Naive thymus-derived CD4-positive, alpha-beta T cell (primary cell): Measurements from ENCODE around the gene ZDHHC1. TPM values are rescaled to one million over a fixed set of nuclear protein-coding genes. Genes with fewer than 3 reads are reported as not detected.

Experiments
- ATAC-seq: fragments of 150-1000 bp; cut with Tn5 transposase; 2 replicates; pipeline ENCODE4 v1.10.0; 2021; ENCODE audit warnings: mild to moderate bottlenecking, moderate library complexity
- CTCF ChIA-PET: fragments of 350-600 bp; sonication (Branson Sonifier 250); formaldehyde crosslinking; loops from one replicate; lab custom pipeline; 2021; ENCODE audit warnings: antibody characterized with exemption; lab: Charles Lee
- POLR2A ChIA-PET: fragments of 350-600 bp; sonication (Branson Sonifier 250); formaldehyde crosslinking; loops from one replicate; lab custom pipeline; 2021; ENCODE audit warnings: antibody characterized with exemption, inconsistent platforms; lab: Charles Lee
- DNase-seq, 9 donors: peaks; one replicate each; pipeline versions ENCODE4 v3.0.0 to v3.0.0-alpha.2; 2020 to 2022; ENCODE audit warnings: mixed read lengths in 1 of 9
- H3K27ac ChIP-seq: one replicate; pipeline ENCODE4 v1.7.0; 2013; ENCODE audit warnings: mild to moderate bottlenecking, low read depth, low read length, moderate library complexity
- H3K27me3 ChIP-seq, 2 donors: one replicate each; pipeline ENCODE4 v1.7.0; 2013; ENCODE audit warnings: low read length in 2 of 2, mild to moderate bottlenecking in 2 of 2, moderate library complexity in 2 of 2; ENCODE audit not compliant: control insufficient read depth in 2 of 2, insufficient read depth in 2 of 2
- H3K36me3 ChIP-seq, 3 experiments: 1 replicate in 2 of 3; 2 replicates in 1 of 3; pipeline ENCODE4 v1.7.0; 2013; ENCODE audit warnings: low read length in 3 of 3, mild to moderate bottlenecking in 3 of 3, moderate library complexity in 1 of 3; ENCODE audit not compliant: insufficient read depth in 3 of 3, control insufficient read depth in 2 of 3
- H3K4me1 ChIP-seq, 2 donors: one replicate each; pipeline ENCODE4 v1.7.0; 2013; ENCODE audit warnings: low read length in 2 of 2, mild to moderate bottlenecking in 2 of 2, moderate library complexity in 1 of 2; ENCODE audit not compliant: control insufficient read depth in 2 of 2, insufficient read depth in 2 of 2
- H3K4me3 ChIP-seq: 2 replicates; pipeline ENCODE4 v1.7.0; 2013; ENCODE audit warnings: mild to moderate bottlenecking, low read length
- H3K9me3 ChIP-seq, 3 experiments: 1 replicate in 2 of 3; 2 replicates in 1 of 3; pipeline ENCODE4 v1.7.0; 2013; ENCODE audit warnings: low read length in 3 of 3; ENCODE audit not compliant: control insufficient read depth in 2 of 3
- H3K27ac Mint-ChIP-seq, 9 donors: one replicate each; pipeline ENCODE4 v1.8.0; 2020 to 2022; ENCODE audit warnings: mixed read lengths in 9 of 9, mild to moderate bottlenecking in 8 of 9, moderate library complexity in 5 of 9, inconsistent platforms in 2 of 9
- H3K27me3 Mint-ChIP-seq, 5 donors: one replicate each; pipeline ENCODE4 v1.8.0; 2021 to 2022; ENCODE audit warnings: mixed read lengths in 5 of 5, mild to moderate bottlenecking in 1 of 5
- H3K36me3 Mint-ChIP-seq, 5 donors: one replicate each; pipeline ENCODE4 v1.8.0; 2020 to 2022; ENCODE audit warnings: mixed read lengths in 5 of 5, mild to moderate bottlenecking in 3 of 5, inconsistent platforms in 1 of 5
- H3K4me1 Mint-ChIP-seq, 7 donors: one replicate each; pipeline ENCODE4 v1.8.0; 2020 to 2022; ENCODE audit warnings: mixed read lengths in 7 of 7, mild to moderate bottlenecking in 3 of 7, inconsistent platforms in 1 of 7
- H3K4me3 Mint-ChIP-seq, 10 donors: one replicate each; pipeline ENCODE4 v1.8.0; 2020 to 2022; ENCODE audit warnings: mild to moderate bottlenecking in 10 of 10, mixed read lengths in 10 of 10, moderate library complexity in 6 of 10, inconsistent platforms in 2 of 10
- H3K9me3 Mint-ChIP-seq, 11 donors: one replicate each; pipeline ENCODE4 v1.8.0; 2020 to 2022; ENCODE audit warnings: mixed read lengths in 11 of 11, mild to moderate bottlenecking in 4 of 11, inconsistent platforms in 1 of 11, moderate library complexity in 1 of 11
- intact Hi-C, 2 donors: fragments of 100-400 bp; cut with micrococcal nuclease; formaldehyde crosslinking; loops; one replicate each; pipeline ENCODE4 v1.15.1; 2023
- polyA plus RNA-seq, 2 donors: library from polyadenylated mRNA; unstranded; fragments of 300-500 nt; fragmentation: Illumina TruSeq; gene quantifications; one replicate each; pipeline ENCODE4 v1.2.3, GENCODE V29; 2021
- total RNA-seq, 6 experiments: library from RNA in 5 of 6; stranded (reverse) in 5 of 6; gene quantifications; 1 replicate in 5 of 6; 2 replicates in 1 of 6; pipeline ENCODE4 v1.2.3 and lab custom pipeline; 2021 to 2026

ZDHHC1 gene
- total and polyA plus RNA-seq, 7 experiments from 2014 or later, result 0.34 to 3.6 (median 0.48) TPM; not detected in 4

DNA sequence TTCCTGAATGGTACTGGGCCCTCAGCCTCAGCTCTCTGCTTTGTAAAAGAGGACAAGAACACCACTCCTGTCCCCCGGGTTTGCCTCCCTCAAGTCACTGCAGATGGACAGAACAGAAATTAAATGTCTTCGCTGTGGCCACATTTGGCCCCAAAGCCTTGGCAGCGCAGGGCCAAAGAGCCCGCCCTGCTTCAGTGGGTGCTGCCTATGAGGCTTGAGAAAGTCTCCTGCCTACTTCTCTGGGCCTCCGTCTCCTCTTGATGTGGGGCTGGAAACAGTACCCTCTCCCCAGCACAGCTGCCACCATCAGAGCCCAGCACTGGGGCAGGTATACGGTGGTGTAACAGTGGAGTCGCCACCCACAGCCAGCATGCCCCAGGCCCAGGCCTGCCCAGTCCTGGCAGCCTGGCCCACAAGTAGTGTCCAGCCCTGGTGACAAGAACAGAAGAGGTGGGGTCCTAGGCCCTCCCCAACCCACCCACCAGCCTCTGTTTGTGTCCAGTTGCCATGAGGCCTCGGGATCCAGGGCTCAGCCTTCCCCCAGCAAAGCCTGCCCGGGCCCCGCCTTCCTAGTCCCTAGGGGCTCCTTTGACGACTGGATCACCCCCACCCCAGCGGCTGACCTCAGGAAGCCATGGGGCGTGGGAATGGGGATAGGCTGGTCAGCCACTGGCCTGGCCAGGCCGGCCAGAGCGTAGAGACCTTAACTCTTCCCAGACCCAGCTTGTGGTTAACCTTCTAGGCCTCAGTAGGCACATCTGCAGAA, 19.1 kb downstream of the ZDHHC1 start:
- Mint-ChIP-seq H3K27me3 (peaks cover 13 to 37% (median 28%) of the 10 kb centered on the region in 5 donors), H3K27ac (no peak overlapping the region), H3K9me3 (no peaks in the 10 kb centered on the region), H3K4me1 (peaks cover 6 to 12% (median 6%) of the 10 kb centered on the region in 7 donors), H3K36me3 (no peaks in the 10 kb centered on the region), H3K4me3 (peak overlapping the region in 1 of 10 donors; percentile 40)
- Histone ChIP-seq H3K4me1 (peaks cover 7 to 8% of the 10 kb centered on the region in 2 donors), H3K9me3 (no peaks in the 10 kb centered on the region), H3K36me3 (no peaks in the 10 kb centered on the region), H3K27ac (no peak overlapping the region), H3K4me3 (no peak overlapping the region), H3K27me3 (peaks cover 4 to 11% of the 10 kb centered on the region in 2 donors)
- DNase-seq, result no peak
- ATAC-seq, result no peak
- intact Hi-C loops, result loop anchor here in 1 of 2 donors (5.0 kb wide), 1 partner anchor 120 kb away; the partner anchor contains the start of gene PLEKHG4
- ChIA-PET POLR2A (no interaction called here), CTCF (no interaction called here)

- CTCF ChIA-PET, result no interaction called here
- Mint-ChIP-seq H3K4me3 (peak overlapping the region in 1 of 10 donors; percentile 40), H3K27ac (no peak overlapping the region), H3K4me1 (peaks cover 6 to 18% (median 6%) of the 10 kb centered on the region in 7 donors), H3K36me3 (no peaks in the 10 kb centered on the region), H3K27me3 (peaks cover 16 to 39% (median 29%) of the 10 kb centered on the region in 5 donors), H3K9me3 (no peaks in the 10 kb centered on the region)
- peaks cover 4 to 11% of the 10 kb centered on the region in 2 donors for H3K27me3 ChIP-seq
- ATAC-seq (no peak), DNase-seq (no peak)
- peaks cover 7 to 8% of the 10 kb centered on the region in 2 donors for H3K4me1 ChIP-seq
- intact Hi-C loops, result loop anchor here in 1 of 2 donors (5.0 kb wide), 1 partner anchor 119 kb away; the partner anchor contains the start of gene PLEKHG4
- H3K27ac ChIP-seq, result no peak overlapping the region
- no peak overlapping the region for H3K4me3 ChIP-seq
- H3K9me3 ChIP-seq, result no peaks in the 10 kb centered on the region
- POLR2A ChIA-PET, result no interaction called here
- H3K36me3 ChIP-seq, result no peaks in the 10 kb centered on the region
Observed at GRCh38 chr16:67396159-67397035, 19.9 kb downstream of the ZDHHC1 start.

DNA sequence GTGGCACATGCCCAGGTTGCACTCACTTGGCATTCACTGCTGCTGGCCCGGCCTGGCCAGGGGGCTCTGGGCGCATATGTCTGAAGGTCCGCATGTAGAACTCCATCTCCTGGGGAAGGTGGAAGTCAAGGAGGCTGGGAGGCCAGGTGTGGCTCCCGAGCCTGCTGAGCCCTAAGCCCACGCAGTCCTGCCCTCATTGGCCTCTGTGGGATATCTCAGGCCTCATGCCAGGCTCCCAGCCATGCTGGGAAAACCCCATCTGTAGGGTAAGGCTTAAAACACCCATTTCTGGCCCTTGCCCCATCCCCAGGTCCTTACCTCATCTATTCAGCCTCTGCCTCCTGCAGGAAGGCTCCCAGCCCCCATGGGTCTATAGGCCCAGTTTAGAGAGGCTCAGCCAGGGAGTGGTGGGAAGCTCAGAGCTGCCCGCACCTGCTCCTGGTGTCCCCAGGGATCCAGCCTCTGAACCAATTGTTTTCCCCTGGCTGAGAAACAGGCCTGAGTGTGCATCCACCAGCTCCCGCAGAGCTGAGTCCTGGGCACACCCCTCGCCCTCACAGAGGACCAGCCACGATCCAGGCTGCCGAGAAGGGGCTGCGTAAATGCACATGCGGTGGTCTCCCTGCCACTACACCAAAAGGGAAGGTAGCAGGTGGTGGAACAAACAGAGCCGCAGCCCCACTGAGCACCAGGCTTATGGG, 20.7 kb downstream of the ZDHHC1 start:
- Mint-ChIP-seq H3K9me3 (no peaks in the 10 kb centered on the region), H3K36me3 (no peaks in the 10 kb centered on the region), H3K27ac (no peak overlapping the region), H3K4me3 (peak overlapping the region in 6 of 10 donors; percentile 27 to 81 (median 38)), H3K4me1 (peaks cover 6 to 18% (median 6%) of the 10 kb centered on the region in 7 donors), H3K27me3 (peaks cover 16 to 43% (median 29%) of the 10 kb centered on the region in 5 donors)
- CTCF ChIA-PET, result no interaction called here
- POLR2A ChIA-PET, result no interaction called here
- no peaks in the 10 kb centered on the region for H3K9me3 ChIP-seq
- intact Hi-C loops, result loop anchor here in 1 of 2 donors (5.0 kb wide), 1 partner anchor 118 kb away; the partner anchor contains the start of gene PLEKHG4
- H3K36me3 ChIP-seq, result no peaks in the 10 kb centered on the region
- no peak overlapping the region for H3K27ac ChIP-seq
- ATAC-seq (no peak), DNase-seq (no peak)
- no peak overlapping the region for H3K4me3 ChIP-seq
- peaks cover 7 to 8% of the 10 kb centered on the region in 2 donors for H3K4me1 ChIP-seq
- H3K27me3 ChIP-seq, result peaks cover 4 to 11% of the 10 kb centered on the region in 2 donors

DNA sequence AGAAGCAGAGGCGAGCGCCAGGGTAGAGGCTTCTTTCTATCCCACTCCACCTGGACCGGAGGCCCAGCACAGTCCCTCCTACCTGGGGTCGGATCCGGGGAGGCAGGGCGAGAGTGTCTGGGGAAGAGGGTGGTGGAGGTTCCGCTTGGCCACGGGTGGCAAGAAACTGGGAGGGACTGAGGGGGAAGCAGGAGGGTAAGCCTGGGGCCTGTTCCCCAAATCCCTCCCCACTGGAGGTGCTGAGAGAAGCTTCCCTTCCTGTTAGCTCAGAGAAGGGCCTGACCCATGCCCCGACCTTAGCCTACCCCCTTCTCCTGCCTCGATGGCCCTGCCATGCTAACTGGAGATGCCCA, 21.2 kb downstream of the ZDHHC1 start:
- POLR2A ChIA-PET, result no interaction called here
- H3K4me1 Mint-ChIP-seq, result peaks cover 6 to 21% (median 6%) of the 10 kb centered on the region in 7 donors
- ATAC-seq (no peak), DNase-seq (no peak)
- Histone ChIP-seq H3K9me3 (no peaks in the 10 kb centered on the region), H3K36me3 (no peaks in the 10 kb centered on the region), H3K4me3 (no peak overlapping the region), H3K27me3 (peaks cover 4 to 11% of the 10 kb centered on the region in 2 donors), H3K27ac (no peak overlapping the region), H3K4me1 (peaks cover 7 to 8% of the 10 kb centered on the region in 2 donors)
- H3K27ac Mint-ChIP-seq, result no peak overlapping the region
- H3K9me3 Mint-ChIP-seq, result no peaks in the 10 kb centered on the region
- peak overlapping the region in 4 of 10 donors; percentile 27 to 81 (median 38) for H3K4me3 Mint-ChIP-seq
- H3K27me3 Mint-ChIP-seq, result peaks cover 16 to 43% (median 29%) of the 10 kb centered on the region in 5 donors
- CTCF ChIA-PET, result no interaction called here
- H3K36me3 Mint-ChIP-seq, result no peaks in the 10 kb centered on the region
- intact Hi-C loops, result loop anchor here in 1 of 2 donors (5.0 kb wide), 1 partner anchor 118 kb away; the partner anchor contains the start of gene PLEKHG4

DNA sequence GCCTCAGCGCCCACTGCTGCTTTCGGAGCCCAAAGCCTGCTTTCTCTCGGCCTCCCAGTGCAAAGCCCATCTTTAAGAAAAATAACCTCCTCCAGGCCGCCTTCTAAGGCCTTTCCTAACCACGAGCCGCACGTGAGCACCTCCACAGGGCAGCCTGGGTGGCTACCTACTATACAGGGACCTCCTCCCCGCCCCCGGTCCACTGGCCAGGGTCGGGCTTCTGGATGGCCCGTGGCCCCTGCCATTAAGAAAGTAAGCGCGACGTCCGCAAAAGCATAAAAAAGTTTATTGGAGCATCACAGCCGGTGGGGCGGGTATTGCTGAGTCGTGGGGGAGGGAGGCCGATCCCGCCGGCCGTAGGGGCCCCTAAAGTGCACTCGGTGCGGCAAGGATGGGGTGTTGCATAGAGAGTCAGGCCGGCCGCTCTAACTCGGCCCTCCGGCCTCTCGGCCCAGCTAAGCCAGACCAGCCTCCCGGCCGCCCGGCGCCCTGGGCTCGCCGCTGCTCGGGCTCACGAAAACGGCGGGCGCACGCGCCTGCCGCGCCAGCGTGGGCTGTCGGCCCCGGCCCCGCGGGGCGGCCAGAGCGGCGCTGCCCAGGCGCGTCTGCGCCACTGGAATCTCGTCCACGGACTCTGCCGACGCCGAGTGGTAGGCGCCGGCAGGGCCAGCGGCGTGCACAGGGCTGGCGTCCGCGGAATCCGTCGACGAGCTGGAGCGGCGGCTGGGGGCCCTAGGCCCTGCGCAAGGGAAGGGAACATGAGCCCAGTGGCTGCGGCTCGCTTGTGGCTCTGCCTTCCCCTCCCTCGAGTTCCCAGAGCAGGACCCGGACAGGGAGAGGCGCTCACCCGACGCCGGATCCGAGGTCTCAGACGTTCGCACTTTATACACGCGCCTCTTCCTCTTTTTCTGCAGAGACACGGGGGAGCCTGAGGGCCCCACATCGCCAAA, 21.8 kb downstream of the ZDHHC1 start:
- ATAC-seq (peak; percentile 22), DNase-seq (peak in 1 of 9 donors; percentile 15)
- Mint-ChIP-seq H3K9me3 (no peaks in the 10 kb centered on the region), H3K4me1 (peaks cover 6 to 25% (median 6%) of the 10 kb centered on the region in 7 donors), H3K27me3 (peaks cover 16 to 46% (median 29%) of the 10 kb centered on the region in 5 donors), H3K36me3 (no peaks in the 10 kb centered on the region), H3K4me3 (peak overlapping the region; percentile 47 to 81 (median 72)), H3K27ac (no peak overlapping the region)
- ChIA-PET POLR2A (no interaction called here), CTCF (interaction anchor here (0.7 kb wide), 1 partner anchor 9 kb away, joined by 3 read pairs; no protein-coding TSS in a partner anchor)
- Histone ChIP-seq H3K9me3 (no peaks in the 10 kb centered on the region), H3K4me3 (no peak overlapping the region), H3K36me3 (no peaks in the 10 kb centered on the region), H3K4me1 (peaks cover 7 to 8% of the 10 kb centered on the region in 2 donors), H3K27me3 (peaks cover 4 to 11% of the 10 kb centered on the region in 2 donors), H3K27ac (no peak overlapping the region)
- intact Hi-C loops, result loop anchor here in 1 of 2 donors (5.0 kb wide), 1 partner anchor 117 kb away; the partner anchor contains the start of gene PLEKHG4
